ENCODE data around the gene KCNN2.

DNA sequence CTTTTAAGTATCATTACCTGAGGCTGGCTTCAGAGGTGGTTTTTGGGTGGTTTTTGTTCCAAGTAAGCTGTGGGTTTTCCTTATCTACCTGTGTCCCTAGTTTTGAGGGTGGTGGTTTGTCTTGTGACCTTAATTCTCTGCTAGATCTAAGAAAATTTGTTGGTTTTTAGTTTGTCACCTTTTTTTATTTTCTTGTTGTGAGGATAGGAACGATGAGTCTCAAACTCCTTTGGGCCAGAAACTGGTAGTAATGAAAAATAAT, 73.3 kb downstream of the KCNN2 start:
- TF ChIP-seq POLR2AphosphoS5 (IDR thresholded peaks at IDR 0.05; ENCODE audit: borderline replicate concordance, low read depth, low read length) (no peak), EZH2 (IDR thresholded peaks at IDR 0.05) (no peak), FOXP2 (optimal IDR thresholded peaks at IDR 0.05; ENCODE audit: control extremely low read depth, extremely low read length, insufficient read depth) (no peak)
